Non-pigmented ciliary epithelial cell (primary cell): ENCODE data around the gene KDF1.
"Not testable (repeated sequence)": the region's sequence is repeated elsewhere in the genome, so short reads cannot be mapped to it uniquely, and the experiment has no call there.

Experiments used
- DNase-seq: peaks from one replicate; pipeline ENCODE4 v3.0.0-alpha.2; 2010; ENCODE audit warnings: low read depth

Gene KDF1

GRCh38 chr1:26956321-26956720 is 3.9 kb downstream of the KDF1 start:
- no peak for DNase-seq

DNA sequence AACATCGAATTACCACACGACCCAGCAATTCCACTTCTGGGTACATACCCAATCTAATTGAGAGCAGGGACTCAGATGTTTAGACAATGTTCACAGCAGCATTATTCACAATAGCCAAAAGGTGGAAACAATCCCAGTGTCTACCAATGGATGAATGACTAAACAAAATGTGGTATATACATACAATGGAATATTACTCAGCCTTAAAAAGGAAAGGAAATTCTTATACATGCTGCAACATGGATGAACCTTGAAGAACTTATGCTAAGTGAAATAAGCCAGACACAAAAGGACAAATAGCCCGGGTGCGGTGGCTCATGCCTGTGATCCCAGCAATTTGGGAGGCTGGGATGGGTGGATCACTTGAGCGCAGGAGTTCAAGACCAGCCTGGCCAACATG is 6.9 kb downstream of the KDF1 start:
- no peak for DNase-seq

DNA sequence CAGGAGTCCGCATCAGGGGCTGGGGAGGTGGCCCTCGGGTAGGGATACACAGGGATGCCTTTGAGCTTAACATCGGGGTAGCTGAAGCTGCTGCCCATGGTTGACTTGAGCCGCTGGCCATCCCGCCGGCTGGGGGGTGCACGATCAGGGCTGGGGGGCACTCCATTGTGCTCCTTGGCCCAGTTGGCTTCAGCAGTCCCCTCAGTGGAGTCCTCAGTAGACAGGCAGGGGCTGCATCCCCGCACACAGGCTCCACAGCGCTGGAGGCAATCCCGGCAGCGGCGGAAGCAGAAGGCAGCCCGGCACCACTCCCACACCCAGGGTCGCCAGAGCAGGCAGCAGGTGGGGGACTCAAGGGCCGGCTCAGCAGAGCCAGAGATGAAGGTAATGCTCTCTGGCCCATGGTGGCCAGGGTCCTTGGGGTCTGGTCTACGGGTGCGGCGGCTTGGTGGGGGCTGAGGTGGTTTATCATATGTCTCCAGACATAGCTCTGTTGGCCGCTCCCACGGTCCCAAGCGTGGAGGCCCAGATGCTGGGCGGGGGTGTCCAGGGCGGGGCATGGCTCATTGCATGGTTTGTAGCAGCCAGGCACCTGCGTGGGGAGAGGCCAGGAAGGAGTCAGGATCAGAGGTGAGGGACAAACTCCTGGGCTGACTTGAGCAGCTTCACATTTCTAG is 8.3 kb downstream of the KDF1 start:
- DNase-seq: no peak

- no peak for DNase-seq
These were observed 9.1 kb downstream of the KDF1 start for GRCh38 chr1:26951216-26951615.

- no peak for DNase-seq
These were observed 9.7 kb downstream of the KDF1 start for GRCh38 chr1:26950602-26951001.

GRCh38 chr1:26949926-26950319 is 10.3 kb downstream of the KDF1 start:
- no peak for DNase-seq

DNA sequence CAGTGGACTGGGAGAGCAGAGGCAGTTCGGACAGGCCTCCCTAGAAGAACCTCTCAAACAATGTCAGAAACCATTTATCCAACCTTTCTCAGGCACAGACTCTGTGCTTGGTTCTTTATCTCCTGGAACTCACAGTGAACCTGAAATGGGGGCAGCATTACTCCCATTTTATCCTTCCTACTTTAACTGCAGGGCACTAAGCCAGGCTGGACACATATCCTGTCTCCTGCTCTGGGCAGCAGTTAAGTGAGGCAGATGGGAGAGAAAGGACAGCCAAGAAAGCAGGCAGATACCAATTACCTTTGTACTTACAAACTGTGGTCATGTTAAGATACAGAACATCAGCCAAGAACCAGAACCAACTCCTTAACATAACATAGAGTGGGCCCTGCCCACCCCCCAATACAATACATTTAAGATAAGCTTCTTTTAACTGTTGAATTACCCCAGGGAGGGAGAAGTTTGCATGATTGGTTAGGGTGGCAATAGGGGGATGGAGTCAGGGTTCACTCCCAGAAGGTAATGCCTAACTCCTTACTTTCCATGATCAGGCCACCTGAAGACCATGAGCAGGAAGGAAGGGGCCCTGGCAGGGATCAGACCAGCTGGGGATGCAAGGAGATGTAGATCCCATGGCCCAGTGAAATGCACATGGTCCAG is 10.9 kb downstream of the KDF1 start:
- DNase-seq: no peak

GRCh38 chr1:26948725-26949057 is 11.6 kb downstream of the KDF1 start:
- not testable (repeated sequence) for DNase-seq

GRCh38 chr1:26946270-26946669 is 14.0 kb downstream of the KDF1 start:
- DNase-seq: no peak

DNA sequence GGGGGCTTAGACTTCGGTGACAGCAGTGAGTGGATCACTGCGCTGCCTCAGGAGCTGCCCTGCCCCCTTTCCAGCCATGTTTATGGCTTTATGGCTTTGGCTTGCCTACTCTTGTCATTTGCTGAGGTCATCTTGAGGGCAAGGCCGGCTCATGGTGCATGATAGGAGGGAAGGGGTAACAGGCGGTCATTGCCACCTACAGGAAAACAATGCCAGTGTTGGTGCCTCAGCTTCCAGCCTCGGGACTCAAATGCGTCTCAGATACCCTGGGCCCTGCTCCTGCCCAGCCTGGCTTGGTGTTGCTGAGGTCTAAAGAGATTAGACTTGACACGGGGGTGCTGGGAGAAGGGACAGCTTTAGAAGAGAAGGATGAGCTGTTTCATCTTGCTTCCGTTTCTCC is 14.5 kb downstream of the KDF1 start:
- no peak for DNase-seq

DNA sequence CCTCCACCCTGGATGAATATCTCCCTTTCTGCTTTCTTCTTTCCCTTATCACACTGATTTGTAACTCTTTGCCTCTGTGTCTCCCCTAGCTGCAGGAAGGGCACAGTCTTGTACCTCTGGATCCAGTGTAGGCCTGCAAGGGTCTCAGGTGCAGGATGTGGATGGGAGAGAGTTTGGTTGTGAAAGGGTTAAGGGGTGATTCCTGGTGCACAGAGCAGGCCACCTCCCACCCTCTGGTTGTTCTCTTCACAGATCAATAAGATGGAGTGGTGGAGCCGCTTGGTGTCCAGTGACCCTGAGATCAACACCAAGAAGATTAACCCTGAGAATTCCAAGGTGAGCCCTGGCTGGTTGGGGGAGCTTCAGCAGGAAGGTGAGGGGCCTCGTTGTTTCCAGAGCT is 15.1 kb downstream of the KDF1 start:
- no peak for DNase-seq

DNA sequence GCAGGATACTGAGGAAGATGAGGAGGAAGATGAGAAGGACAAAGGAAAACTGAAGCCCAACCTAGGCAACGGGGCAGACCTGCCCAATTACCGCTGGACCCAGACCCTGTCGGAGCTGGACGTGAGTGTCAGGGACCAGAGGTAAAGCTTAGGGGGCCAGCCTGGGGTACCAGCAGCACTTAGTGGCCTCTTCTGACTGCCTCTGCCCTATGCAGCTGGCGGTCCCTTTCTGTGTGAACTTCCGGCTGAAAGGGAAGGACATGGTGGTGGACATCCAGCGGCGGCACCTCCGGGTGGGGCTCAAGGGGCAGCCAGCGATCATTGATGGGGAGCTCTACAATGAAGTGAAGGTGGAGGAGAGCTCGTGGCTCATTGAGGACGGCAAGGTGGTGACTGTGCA is 17.6 kb downstream of the KDF1 start:
- no peak for DNase-seq

- DNase-seq: no peak
These were observed 19.0 kb downstream of the KDF1 start for GRCh38 chr1:26941311-26941710.

- DNase-seq: no peak
These were observed 21.6 kb downstream of the KDF1 start for GRCh38 chr1:26938659-26939025.

- no peak for DNase-seq
These were observed 22.1 kb downstream of the KDF1 start for GRCh38 chr1:26938004-26938658.

- no peak for DNase-seq
These were observed 23.4 kb downstream of the KDF1 start for GRCh38 chr1:26936823-26937222.

DNA sequence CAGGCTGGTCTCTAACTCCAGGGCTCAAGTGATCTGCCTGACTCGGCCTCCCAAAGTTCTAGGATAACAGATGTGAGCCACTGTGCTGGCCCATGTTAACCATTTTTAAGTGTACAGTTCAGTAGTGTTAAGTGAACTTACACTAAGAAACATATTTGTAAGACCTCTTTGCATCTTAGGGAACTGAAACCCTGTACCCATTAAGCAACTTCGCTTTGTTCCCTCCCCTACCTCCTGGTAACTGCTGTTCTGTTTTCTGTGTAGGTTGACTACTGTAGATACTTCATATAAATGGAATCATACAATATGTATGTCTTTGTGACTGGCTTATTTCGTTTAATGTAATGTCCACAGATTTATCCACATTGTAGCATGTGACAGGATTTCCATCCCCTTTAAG is 27.7 kb downstream of the KDF1 start:
- no peak for DNase-seq

DNA sequence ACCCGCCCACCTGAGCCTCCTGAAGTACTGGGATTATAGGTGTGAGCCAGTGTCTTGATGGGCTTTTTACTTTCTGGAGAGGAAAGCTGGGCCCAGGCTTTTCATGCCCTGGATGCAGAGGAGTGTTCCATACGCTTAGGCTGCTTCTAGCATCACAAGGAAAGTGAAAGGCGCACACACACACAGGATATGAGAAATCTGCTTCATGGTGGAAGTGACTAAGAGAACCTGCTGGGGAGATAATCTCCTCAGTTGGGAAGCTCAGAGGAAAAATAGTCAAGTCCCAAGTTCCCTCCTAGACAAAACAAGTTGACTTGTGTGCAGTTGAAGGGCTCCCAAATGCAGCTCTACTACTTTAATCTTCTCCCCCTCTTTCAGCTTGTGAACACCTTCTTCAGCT is 36.6 kb downstream of the KDF1 start:
- DNase-seq: peak; percentile 56

GRCh38 chr1:26922901-26923300 is 37.4 kb downstream of the KDF1 start:
- DNase-seq: no peak

DNA sequence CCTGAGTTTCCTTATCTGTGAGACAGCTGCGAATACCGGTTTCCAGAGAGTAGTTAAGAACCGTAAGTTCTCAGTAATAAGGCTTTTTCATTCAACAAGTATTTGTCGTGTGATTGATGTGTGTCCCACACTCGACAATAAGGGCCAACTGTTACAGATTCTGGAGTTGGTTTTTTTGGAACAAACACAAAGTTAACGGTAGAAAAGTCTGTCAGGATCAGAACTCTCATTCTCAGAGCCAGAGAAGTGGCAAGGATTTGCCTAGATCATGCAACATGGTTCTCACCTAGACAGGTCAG is 37.9 kb downstream of the KDF1 start:
- no peak for DNase-seq

DNA sequence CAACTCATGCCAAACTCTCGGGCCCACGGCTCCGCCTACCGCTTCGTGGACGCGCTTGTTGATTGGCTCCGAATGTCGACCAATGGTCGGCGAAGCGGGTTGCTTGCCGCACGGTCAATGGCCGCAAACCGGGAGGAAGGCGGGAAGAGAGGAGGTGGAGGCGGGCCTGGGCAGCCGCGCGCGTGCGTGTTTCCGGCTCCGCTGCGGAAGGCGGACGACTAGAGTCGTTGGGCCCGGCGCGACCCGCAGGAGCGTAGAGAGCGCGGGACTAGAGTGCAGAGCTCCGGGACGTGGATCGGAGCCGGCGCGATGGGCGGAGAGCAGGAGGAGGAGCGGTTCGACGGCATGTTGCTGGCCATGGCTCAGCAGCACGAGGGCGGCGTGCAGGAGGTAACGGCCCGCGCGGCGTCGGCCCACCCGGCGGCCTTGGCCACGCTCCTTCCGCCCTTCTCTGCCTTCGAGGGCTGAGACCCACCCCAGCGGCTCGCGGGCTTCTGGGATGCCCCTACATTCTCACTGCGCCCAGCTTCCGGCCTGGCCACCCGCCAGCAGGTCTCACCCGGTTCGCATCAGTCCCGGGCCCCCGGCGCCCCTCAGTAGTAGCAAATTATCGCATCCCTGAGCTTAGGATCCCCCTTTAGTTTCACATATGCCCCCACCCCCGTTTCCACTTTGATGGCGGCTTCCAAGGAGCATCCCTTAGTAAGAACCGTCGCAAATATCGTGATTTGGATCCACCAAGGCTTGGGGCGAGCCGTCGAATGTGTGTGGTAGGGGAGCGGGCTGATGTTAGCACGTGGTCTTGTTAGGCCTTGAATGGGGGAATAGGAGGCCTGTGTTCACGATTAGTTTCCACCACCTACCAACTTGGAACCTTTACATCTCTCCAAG is 38.5 kb downstream of the KDF1 start, which contains the start of gene NUDC:
TSS of gene NUDC (plus strand) at position 204 of the 891 bp plus-strand sequence. CDS start at position 310, 106 bp downstream.
- peak; percentile 87 for DNase-seq

DNA sequence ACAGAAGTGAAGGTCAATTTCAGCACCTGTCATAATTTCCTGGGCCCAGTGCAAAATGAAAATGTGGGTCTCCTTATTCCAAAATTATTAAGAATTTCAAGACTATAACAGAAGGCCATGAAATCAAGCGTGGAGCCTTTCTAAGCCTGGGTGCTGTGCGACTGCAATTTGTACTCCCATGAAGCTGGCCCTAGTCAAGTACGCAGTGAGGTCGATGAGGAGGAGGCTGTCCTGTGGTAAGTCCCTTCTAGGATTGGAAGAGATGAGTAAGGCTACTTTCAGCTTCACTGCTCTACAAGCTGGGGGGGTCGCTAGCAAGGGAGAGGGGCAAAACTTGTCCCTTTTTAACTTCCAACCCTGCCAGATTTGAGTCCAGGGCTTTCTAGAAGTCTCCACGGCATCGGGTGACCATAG is 39.1 kb downstream of the KDF1 start:
- DNase-seq: no peak
